Gastrocnemius medialis (tissue), 4 donors: ENCODE measurements around the gene RAD51B. TPM values are rescaled to one million over a fixed set of nuclear protein-coding genes. Genes with fewer than 3 reads are reported as not detected.

Source experiments
- ATAC-seq, 2 donors: fragments of 150-250 bp; one replicate each; pipeline ENCODE4 v1.9.1; 2016
- DNase-seq, 2 donors: peaks; one replicate each; pipeline ENCODE4 v3.0.0-alpha.2; 2019
- H3K27ac ChIP-seq, 4 donors: fragments of 200-600 bp; sonication (generic); 1 replicate in 1 of 4; 2 replicates in 3 of 4; pipeline ENCODE4 v1.5.1; 2016 to 2018; ENCODE audit warnings: mild to moderate bottlenecking in 2 of 4, moderate library complexity in 1 of 4
- H3K27me3 ChIP-seq, 3 donors: fragments of 200-600 bp; sonication (generic) in 2 of 3; 1 replicate in 1 of 3; 2 replicates in 2 of 3; pipeline versions ENCODE4 v1.5.1 to v1.6.0; 2016 to 2019; ENCODE audit warnings: mild to moderate bottlenecking in 1 of 3, moderate library complexity in 1 of 3
- H3K36me3 ChIP-seq, 2 donors: fragments of 200-600 bp; sonication (generic) in 1 of 2; one replicate each; pipeline ENCODE4 v1.5.1; 2017 to 2018
- H3K4me1 ChIP-seq, 2 donors: fragments of 200-600 bp; sonication (generic) in 1 of 2; one replicate each; pipeline ENCODE4 v1.5.1; 2016 to 2017; ENCODE audit warnings: mild to moderate bottlenecking in 2 of 2
- H3K4me3 ChIP-seq, 4 donors: fragments of 200-600 bp; sonication (generic) in 3 of 4; 1 replicate in 1 of 4; 2 replicates in 3 of 4; pipeline ENCODE4 v1.5.1; 2016 to 2019; ENCODE audit warnings: mild to moderate bottlenecking in 2 of 4
- H3K9me3 ChIP-seq, 3 donors: fragments of 200-600 bp; sonication (generic) in 2 of 3; 1 replicate in 1 of 3; 2 replicates in 2 of 3; pipeline ENCODE4 v1.5.1; 2016 to 2019
- POLR2A ChIP-seq, 2 donors: fragments of 450-650 bp; IDR thresholded peaks; one replicate each; pipeline ENCODE4 v1.6.1; 2017; ENCODE audit warnings: antibody characterized with exemption in 2 of 2, mild to moderate bottlenecking in 2 of 2, moderate library complexity in 2 of 2
- in situ Hi-C, 4 donors: fragments of 200-750 bp; cut with MboI; loops; one replicate each; pipeline versions ENCODE4 v1.15.0 to v1.8.0; 2017; ENCODE audit warnings: low sequenced_read_pairs in 4 of 4
- intact Hi-C: fragments of 100-400 bp; cut with DNase I; formaldehyde crosslinking; loops from one replicate; pipeline ENCODE4 v1.15.1; 2023; ENCODE audit warnings: low total_unique reads
- total RNA-seq, 4 donors: library from RNA; depleted of rRNA; stranded (reverse); fragments of >200 nt; gene quantifications; one replicate each; pipeline versions ENCODE4 v1.1.0 to v1.2.3, GENCODE V29; 2016
- TF ChIP-seq, protein P1 (sequence below), 5 experiments: fragments of 450-650 bp in 3 of 5; fragments of 200-600 bp in 2 of 5; sonication (generic) in 2 of 5; IDR thresholded peaks in 4 of 5; conservative IDR thresholded peaks in 1 of 5; 1 replicate in 4 of 5; 2 replicates in 1 of 5; pipeline ENCODE4 v1.5.1; 2016 to 2019; ENCODE audit warnings: antibody characterized with exemption in 5 of 5, mild to moderate bottlenecking in 3 of 5, moderate library complexity in 3 of 5

The RAD51B gene
- total RNA-seq, 4 donors from 2014 or later = 1.6 to 3.3 (median 2.4) TPM

DNA sequence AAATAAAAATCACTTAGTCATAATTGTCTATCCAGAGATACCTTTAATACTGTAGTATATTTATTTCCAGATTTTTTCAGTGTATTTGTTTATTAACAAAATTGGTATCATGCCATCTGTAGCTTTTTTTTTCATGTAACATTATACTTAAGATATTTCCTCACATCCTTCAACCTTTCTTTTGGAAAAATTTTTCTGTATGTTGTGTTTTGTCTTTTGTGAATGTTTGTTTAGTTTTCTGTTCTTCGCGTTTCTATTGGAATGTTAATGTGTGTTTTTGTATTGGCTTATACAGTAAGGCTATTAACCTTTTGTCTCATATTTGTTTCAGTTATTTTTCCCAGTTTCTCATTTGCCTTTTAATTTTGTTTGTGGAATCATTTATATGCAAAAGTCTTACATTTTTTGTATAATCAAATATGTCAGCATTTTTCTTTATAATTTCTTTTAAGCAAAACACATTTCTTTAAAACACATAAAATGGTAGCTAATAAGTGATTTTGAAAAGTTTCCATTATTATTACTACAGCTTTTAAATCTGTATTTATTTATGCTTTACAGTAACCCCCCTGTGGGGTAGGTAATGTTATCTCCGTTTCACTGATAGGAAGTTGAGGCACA is 433.7 kb downstream of the RAD51B start:
- Histone ChIP-seq H3K9me3 (no peaks in the 10 kb centered on the region), H3K4me3 (no peak overlapping the region), H3K36me3 (no peaks in the 10 kb centered on the region), H3K27ac (no peak overlapping the region), H3K27me3 (no peaks in the 10 kb centered on the region), H3K4me1 (peaks cover 26 to 38% of the 10 kb centered on the region in 2 donors)
- ATAC-seq (no peak), DNase-seq (no peak)
- in situ Hi-C loops = no loop called here
- intact Hi-C loops = no loop called here
- no peak for TF ChIP-seq POLR2A (IDR thresholded peaks at IDR 0.05)
- TF ChIP-seq, protein P1, sequence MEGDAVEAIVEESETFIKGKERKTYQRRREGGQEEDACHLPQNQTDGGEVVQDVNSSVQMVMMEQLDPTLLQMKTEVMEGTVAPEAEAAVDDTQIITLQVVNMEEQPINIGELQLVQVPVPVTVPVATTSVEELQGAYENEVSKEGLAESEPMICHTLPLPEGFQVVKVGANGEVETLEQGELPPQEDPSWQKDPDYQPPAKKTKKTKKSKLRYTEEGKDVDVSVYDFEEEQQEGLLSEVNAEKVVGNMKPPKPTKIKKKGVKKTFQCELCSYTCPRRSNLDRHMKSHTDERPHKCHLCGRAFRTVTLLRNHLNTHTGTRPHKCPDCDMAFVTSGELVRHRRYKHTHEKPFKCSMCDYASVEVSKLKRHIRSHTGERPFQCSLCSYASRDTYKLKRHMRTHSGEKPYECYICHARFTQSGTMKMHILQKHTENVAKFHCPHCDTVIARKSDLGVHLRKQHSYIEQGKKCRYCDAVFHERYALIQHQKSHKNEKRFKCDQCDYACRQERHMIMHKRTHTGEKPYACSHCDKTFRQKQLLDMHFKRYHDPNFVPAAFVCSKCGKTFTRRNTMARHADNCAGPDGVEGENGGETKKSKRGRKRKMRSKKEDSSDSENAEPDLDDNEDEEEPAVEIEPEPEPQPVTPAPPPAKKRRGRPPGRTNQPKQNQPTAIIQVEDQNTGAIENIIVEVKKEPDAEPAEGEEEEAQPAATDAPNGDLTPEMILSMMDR (IDR thresholded peaks at IDR 0.05 in 4 of 5, conservative IDR thresholded peaks at IDR 0.05 in 1 of 5) = no peak

DNA sequence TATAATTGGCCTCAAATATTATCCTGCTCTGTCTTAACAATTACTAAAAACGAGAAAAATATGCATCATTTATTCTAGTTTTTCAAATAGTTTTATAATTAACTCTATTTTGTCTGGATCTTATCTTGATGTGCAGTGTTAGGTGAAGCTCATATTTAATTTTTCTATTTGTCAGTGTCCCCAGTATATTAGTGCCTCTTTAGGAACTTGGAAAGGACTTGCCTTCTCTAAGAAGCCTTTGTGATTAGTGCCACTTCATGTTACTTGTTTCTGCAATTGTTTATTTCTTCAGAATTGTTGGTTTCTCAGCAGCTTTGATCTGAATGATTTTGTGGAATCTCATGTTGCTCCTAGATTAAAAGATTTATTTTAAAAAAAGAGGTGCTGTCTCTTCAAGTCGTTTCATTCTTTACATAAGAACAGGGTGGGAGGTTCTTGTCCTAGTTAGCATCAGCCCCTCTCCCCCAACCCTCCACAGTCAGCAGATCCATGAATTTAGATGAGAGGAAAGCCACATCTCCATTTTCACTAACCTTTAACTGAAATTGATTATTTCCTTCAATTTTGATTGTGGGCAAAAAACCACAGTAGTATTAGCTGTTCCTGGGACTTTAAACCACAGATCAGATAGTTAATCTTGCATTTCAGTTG is 434.4 kb downstream of the RAD51B start:
- intact Hi-C loops = no loop called here
- in situ Hi-C loops = no loop called here
- TF ChIP-seq, protein P1 (IDR thresholded peaks at IDR 0.05 in 4 of 5, conservative IDR thresholded peaks at IDR 0.05 in 1 of 5) = no peak
- no peak for TF ChIP-seq POLR2A (IDR thresholded peaks at IDR 0.05)

DNA sequence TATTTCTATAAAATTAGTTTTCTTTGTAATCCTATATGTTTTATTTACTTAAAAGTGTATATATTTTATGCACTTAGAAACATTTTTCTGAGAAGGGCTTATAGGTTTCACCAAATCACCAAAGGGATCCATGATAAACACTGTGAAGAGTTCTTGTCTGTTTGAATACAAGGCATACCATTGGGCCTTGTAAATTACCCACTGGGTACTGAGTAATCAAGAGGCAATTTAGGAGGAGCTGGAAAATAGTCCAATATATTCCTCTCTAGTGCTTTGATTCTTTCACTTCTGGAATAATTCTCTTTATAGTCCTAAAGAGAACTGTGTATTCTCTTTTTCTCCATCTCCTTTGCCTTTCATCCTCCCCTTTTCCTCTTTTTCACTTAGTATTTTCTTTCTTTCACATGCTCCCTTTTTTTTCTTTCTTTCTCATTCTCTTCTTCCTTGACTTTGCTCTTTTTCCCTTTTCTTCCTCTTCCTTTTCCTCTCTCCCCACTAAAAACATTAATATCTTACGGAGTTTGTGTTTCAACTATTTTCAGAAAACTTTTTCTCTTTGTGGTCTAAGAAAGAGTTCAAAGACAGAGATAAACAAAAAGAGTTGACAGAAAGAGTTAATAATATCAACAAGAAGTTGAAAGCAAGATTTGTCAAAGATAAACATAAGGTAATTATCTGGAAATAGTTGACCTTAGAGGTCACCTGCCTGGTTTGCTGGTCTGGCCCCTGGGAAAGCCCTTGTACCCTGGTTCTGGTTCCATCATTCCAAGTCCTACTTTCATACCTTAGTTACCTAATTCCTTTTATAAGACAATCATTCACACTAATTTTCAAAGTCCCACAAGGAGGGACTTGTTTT is 435.3 kb downstream of the RAD51B start:
- no peak for TF ChIP-seq POLR2A (IDR thresholded peaks at IDR 0.05)
- TF ChIP-seq, protein P1 (IDR thresholded peaks at IDR 0.05 in 4 of 5, conservative IDR thresholded peaks at IDR 0.05 in 1 of 5) = no peak
- H3K4me3 ChIP-seq = no peak overlapping the region
- peaks cover 11 to 21% of the 10 kb centered on the region in 2 donors for H3K4me1 ChIP-seq
- no peaks in the 10 kb centered on the region for H3K36me3 ChIP-seq
- H3K27me3 ChIP-seq = no peaks in the 10 kb centered on the region
- in situ Hi-C loops = no loop called here
- no peak overlapping the region for H3K27ac ChIP-seq
- ATAC-seq (no peak), DNase-seq (no peak)
- intact Hi-C loops = no loop called here
- no peaks in the 10 kb centered on the region for H3K9me3 ChIP-seq

More for the DNA sequence above, 434.4 kb downstream of the RAD51B start:
- DNase-seq (no peak), ATAC-seq (no peak)
- Histone ChIP-seq H3K27me3 (no peaks in the 10 kb centered on the region), H3K9me3 (no peaks in the 10 kb centered on the region), H3K4me3 (no peak overlapping the region), H3K36me3 (no peaks in the 10 kb centered on the region), H3K4me1 (peaks cover 20 to 30% of the 10 kb centered on the region in 2 donors), H3K27ac (no peak overlapping the region)

DNA sequence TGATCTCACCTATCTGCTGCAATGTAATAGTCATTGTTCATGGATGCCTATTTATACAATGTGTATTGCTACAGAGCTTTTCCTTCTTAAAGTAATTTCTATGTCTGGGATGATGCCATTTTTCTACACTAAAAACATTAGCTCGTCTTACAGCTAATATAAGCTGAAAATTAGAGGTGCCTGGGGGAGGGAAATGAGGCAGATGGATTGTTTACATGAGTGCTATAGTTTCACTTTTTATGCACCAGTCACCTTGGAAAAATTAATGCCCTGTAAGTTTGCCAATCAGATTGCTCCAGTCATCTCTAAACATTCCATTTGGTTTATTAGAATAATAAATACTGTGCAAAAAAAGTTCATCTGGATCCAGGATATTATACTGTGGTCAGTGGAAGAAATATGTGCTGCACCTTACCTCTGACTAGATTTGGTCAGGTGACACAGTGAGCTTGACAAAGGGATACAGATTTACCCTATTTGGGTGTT is 436.2 kb downstream of the RAD51B start:
- Histone ChIP-seq H3K4me1 (peaks cover 3 to 13% of the 10 kb centered on the region in 2 donors), H3K4me3 (no peak overlapping the region), H3K36me3 (no peaks in the 10 kb centered on the region), H3K9me3 (no peaks in the 10 kb centered on the region), H3K27ac (no peak overlapping the region), H3K27me3 (no peaks in the 10 kb centered on the region)
- TF ChIP-seq, protein P1 (IDR thresholded peaks at IDR 0.05 in 4 of 5, conservative IDR thresholded peaks at IDR 0.05 in 1 of 5) = no peak
- TF ChIP-seq POLR2A (IDR thresholded peaks at IDR 0.05) = no peak
- in situ Hi-C loops = no loop called here
- ATAC-seq (no peak), DNase-seq (no peak)
- intact Hi-C loops = no loop called here
